ENCODE measurements around the gene WFIKKN2.

WFIKKN2 gene

GRCh38 chr17:50867363-50868139 lies 32.2 kb downstream of the WFIKKN2 start:
- in situ Hi-C loops (cut with MboI; ENCODE audit: low pct_unique_long_range_greater_than_20kb, low sequenced_read_pairs, unreplicated experiment): no loop called here
- peak; percentile 84 for DNase-seq (ENCODE audit: low spot score)
- no peak for TF ChIP-seq CTCF (IDR thresholded peaks at IDR 0.05; ENCODE audit: extremely low read depth, insufficient read depth, missing control alignments)

GRCh38 chr17:50868140-50868438 lies 32.7 kb downstream of the WFIKKN2 start:
- in situ Hi-C loops (cut with MboI; ENCODE audit: low pct_unique_long_range_greater_than_20kb, low sequenced_read_pairs, unreplicated experiment): no loop called here

GRCh38 chr17:50868602-50869001 lies 33.2 kb downstream of the WFIKKN2 start:
- no peak for DNase-seq (ENCODE audit: low spot score)
- TF ChIP-seq CTCF (IDR thresholded peaks at IDR 0.05; ENCODE audit: extremely low read depth, insufficient read depth, missing control alignments): no peak
- in situ Hi-C loops (cut with MboI; ENCODE audit: low pct_unique_long_range_greater_than_20kb, low sequenced_read_pairs, unreplicated experiment): no loop called here

More at GRCh38 chr17:50868140-50868438, 32.7 kb downstream of the WFIKKN2 start:
- TF ChIP-seq CTCF (IDR thresholded peaks at IDR 0.05; ENCODE audit: extremely low read depth, insufficient read depth, missing control alignments): no peak
- DNase-seq (ENCODE audit: low spot score): no peak

GRCh38 chr17:50871364-50871763 lies 36.0 kb downstream of the WFIKKN2 start:
- TF ChIP-seq CTCF (IDR thresholded peaks at IDR 0.05; ENCODE audit: extremely low read depth, insufficient read depth, missing control alignments): no peak
- in situ Hi-C loops (cut with MboI; ENCODE audit: low pct_unique_long_range_greater_than_20kb, low sequenced_read_pairs, unreplicated experiment): no loop called here
- no peak for DNase-seq (ENCODE audit: low spot score)

- no peak for TF ChIP-seq CTCF (IDR thresholded peaks at IDR 0.05; ENCODE audit: extremely low read depth, insufficient read depth, missing control alignments)
- in situ Hi-C loops (cut with MboI; ENCODE audit: low pct_unique_long_range_greater_than_20kb, low sequenced_read_pairs, unreplicated experiment): no loop called here
- no peak for DNase-seq (ENCODE audit: low spot score)
These were observed 36.5 kb downstream of the WFIKKN2 start for GRCh38 chr17:50871898-50872297.

- DNase-seq (ENCODE audit: low spot score): no peak
- TF ChIP-seq CTCF (IDR thresholded peaks at IDR 0.05; ENCODE audit: extremely low read depth, insufficient read depth, missing control alignments): no peak
- in situ Hi-C loops (cut with MboI; ENCODE audit: low pct_unique_long_range_greater_than_20kb, low sequenced_read_pairs, unreplicated experiment): no loop called here
These were observed 37.5 kb downstream of the WFIKKN2 start for GRCh38 chr17:50872710-50873424.
